Central memory CD8-positive, alpha-beta T cell (primary cell): ENCODE measurements around the gene C9orf40.

Experiments used
- ATAC-seq: fragments of 150-1000 bp; cut with Tn5 transposase; replicated peaks from 2 replicates; pipeline ENCODE4 v1.10.0; 2022; ENCODE audit warnings: mild to moderate bottlenecking, moderate FRiP score, moderate number of reproducible peaks; ENCODE audit not compliant: poor library complexity, severe bottlenecking; ENCODE audit errors: extremely low read depth
- DNase-seq, 2 donors: peaks; one replicate each; pipeline ENCODE4 v3.0.0; 2021; ENCODE audit warnings: low spot score in 2 of 2
- H3K27ac Mint-ChIP-seq: one replicate; pipeline ENCODE4 v1.8.0; 2022; ENCODE audit warnings: low read depth, mild to moderate bottlenecking, moderate library complexity, mixed read lengths
- H3K27me3 Mint-ChIP-seq: one replicate; pipeline ENCODE4 v1.8.0; 2022; ENCODE audit warnings: mixed read lengths
- H3K36me3 Mint-ChIP-seq: one replicate; pipeline ENCODE4 v1.8.0; 2022; ENCODE audit warnings: mild to moderate bottlenecking, moderate library complexity, mixed read lengths; ENCODE audit not compliant: insufficient read depth
- H3K4me1 Mint-ChIP-seq: one replicate; pipeline ENCODE4 v1.8.0; 2022; ENCODE audit warnings: mixed read lengths
- H3K4me3 Mint-ChIP-seq: one replicate; pipeline ENCODE4 v1.8.0; 2022; ENCODE audit warnings: mild to moderate bottlenecking, moderate library complexity, mixed read lengths
- H3K9me3 Mint-ChIP-seq: one replicate; pipeline ENCODE4 v1.8.0; 2022; ENCODE audit warnings: mixed read lengths

The C9orf40 gene

GRCh38 chr9:74960561-74960960 lies 7.8 kb upstream of the C9orf40 start:
- DNase-seq (no peak), ATAC-seq (no peak)
- H3K9me3 Mint-ChIP-seq, result peaks cover 6% of the 10 kb centered on the region
- H3K4me3 Mint-ChIP-seq, result no peak overlapping the region
- peaks cover 5% of the 10 kb centered on the region for H3K4me1 Mint-ChIP-seq
- no peaks in the 10 kb centered on the region for H3K36me3 Mint-ChIP-seq
- H3K27ac Mint-ChIP-seq, result no peak overlapping the region
- H3K27me3 Mint-ChIP-seq, result no peaks in the 10 kb centered on the region

GRCh38 chr9:74958587-74958986 lies 5.9 kb upstream of the C9orf40 start:
- Mint-ChIP-seq H3K4me1 (peaks cover 6% of the 10 kb centered on the region), H3K4me3 (no peak overlapping the region), H3K36me3 (no peaks in the 10 kb centered on the region), H3K27me3 (no peaks in the 10 kb centered on the region), H3K27ac (no peak overlapping the region), H3K9me3 (peaks cover 6% of the 10 kb centered on the region)
- DNase-seq, result no peak
- ATAC-seq, result no peak

GRCh38 chr9:74953235-74953751 lies 581 bp upstream of the C9orf40 start:
- no peak for ATAC-seq
- Mint-ChIP-seq H3K4me3 (peak overlapping the region; percentile 92), H3K4me1 (peaks cover 18% of the 10 kb centered on the region), H3K27ac (peak overlapping the region; percentile 93), H3K36me3 (peaks cover 11% of the 10 kb centered on the region), H3K27me3 (no peaks in the 10 kb centered on the region), H3K9me3 (no peaks in the 10 kb centered on the region)
- DNase-seq, result no peak

DNA sequence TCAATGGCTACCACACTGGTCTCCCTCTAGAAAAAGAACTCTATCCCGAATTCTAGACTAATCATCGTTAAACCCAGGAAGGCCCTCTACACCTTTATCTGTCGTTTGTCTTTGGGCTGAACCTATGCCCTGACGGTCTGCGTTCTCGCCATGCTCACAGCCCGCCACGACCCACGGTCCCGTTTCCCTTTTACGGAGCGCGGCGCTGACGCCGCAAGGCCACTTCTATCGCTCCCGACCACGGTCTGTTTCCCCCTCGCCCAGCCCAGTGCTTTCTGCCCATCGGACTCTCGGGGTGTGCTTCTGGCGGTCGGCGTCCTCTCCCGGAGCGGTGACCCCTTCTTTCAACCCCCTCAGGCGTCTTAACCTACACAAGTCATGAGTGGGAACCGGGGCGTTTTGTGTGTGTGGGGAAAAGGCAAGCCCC lies 974 bp downstream of the C9orf40 start:
- Mint-ChIP-seq H3K4me1 (peaks cover 21% of the 10 kb centered on the region), H3K9me3 (no peaks in the 10 kb centered on the region), H3K27ac (peak overlapping the region; percentile 93), H3K27me3 (no peaks in the 10 kb centered on the region), H3K4me3 (peak overlapping the region; percentile 92), H3K36me3 (peaks cover 11% of the 10 kb centered on the region)
- peak; percentile 44 for ATAC-seq
- DNase-seq, result peak; percentile 17 to 32

DNA sequence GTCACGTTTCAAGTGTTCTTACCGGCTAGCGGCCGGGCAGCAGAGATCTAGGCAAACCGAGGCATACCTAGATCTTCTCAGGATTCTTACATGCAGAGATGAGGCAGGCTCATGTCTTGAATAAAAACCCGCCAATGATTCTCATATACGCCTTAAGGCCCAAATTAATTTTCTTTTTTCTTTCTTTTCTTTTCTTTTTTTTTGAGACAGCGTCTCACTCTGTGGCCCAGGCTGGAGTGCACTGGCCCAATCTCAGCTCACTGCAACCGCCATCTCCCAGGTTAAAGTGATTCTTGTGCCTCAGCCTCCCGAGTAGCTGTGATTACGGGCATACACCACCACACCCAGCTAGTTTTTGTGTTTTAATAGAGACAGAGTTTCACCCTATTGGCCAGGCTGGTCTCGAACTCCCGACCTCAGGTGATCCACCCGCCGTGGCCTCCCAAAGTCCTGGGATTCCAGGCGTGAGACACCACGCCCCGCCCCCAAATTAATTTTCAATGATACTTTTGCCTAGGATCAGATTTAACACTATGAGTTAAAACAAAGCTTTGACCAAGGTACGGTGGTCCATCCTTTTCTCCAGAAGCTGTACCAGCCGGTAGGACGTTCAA lies 1.5 kb downstream of the C9orf40 start:
- Mint-ChIP-seq H3K27ac (peak overlapping the region; percentile 93), H3K36me3 (peaks cover 11% of the 10 kb centered on the region), H3K4me3 (peak overlapping the region; percentile 92), H3K9me3 (no peaks in the 10 kb centered on the region), H3K27me3 (no peaks in the 10 kb centered on the region), H3K4me1 (peaks cover 24% of the 10 kb centered on the region)
- ATAC-seq, result no peak
- DNase-seq, result no peak

DNA sequence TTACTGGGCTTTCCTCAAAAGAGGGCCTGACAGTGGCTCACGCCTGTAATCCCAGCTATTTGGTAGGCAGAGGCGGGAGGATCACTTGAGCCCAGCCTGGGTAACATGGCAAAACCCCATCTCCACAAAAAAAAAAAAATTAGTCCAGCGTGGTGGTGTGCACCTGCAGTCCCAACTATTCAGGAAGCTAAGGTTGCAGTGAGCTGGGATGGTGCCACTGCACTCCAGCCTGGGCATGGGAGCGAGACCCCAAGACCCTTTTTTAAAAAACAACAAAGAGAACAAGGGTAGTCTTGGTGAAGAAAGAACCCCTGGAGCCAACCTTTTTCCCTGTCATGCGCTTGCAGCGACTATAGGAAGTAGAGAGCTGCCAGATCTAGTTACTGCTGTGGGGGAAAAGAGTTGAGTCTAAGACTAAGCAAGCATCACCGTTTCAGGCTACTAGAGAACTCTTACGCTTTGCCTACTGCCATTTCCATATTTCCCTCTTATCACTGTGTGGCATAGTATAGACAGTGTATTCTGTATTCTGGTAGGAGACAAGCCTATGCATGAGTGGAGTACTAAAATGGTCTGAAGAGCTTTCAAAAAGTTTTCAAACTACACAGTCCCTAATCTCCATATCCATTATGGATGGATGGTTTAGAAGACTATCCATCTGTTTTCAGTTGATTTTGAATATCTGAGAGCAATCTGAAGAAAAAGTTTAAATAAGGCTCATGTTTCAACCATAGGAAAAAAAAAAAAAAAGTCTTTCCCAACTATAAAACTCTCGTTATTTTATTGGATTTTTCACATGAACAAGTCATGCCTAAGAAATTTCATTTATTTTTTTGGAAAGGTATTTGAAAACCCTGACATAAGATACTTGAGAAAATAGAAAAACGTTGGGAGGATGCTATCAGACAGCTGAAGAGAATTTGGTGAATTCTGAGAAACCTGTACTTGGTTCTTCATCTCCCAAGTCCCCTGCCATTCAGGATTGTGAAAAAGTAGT lies 2.6 kb downstream of the C9orf40 start:
- H3K27ac Mint-ChIP-seq, result no peak overlapping the region
- no peak overlapping the region for H3K4me3 Mint-ChIP-seq
- H3K4me1 Mint-ChIP-seq, result peaks cover 24% of the 10 kb centered on the region
- H3K36me3 Mint-ChIP-seq, result peaks cover 11% of the 10 kb centered on the region
- ATAC-seq (no peak), DNase-seq (no peak)
- no peaks in the 10 kb centered on the region for H3K9me3 Mint-ChIP-seq
- no peaks in the 10 kb centered on the region for H3K27me3 Mint-ChIP-seq

DNA sequence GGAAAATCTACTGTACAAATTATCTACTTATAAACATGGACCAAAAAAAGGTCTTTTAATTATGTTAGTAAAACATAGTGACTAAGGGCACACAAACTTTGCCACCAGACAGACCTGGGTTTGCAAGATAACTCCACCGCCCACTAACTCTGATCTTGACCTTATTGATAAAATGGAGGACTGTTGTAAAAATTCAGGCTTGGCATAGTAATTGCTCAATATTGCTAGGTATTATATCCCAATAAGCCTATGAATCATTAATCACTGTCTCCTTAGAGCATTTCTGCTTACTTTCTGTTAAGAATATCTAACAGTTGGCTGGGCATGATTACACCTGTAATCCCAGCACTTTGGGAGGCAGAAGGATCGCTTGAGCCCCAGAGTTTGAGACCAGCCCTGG lies 3.8 kb downstream of the C9orf40 start:
- Mint-ChIP-seq H3K9me3 (no peaks in the 10 kb centered on the region), H3K27me3 (no peaks in the 10 kb centered on the region), H3K4me3 (no peak overlapping the region), H3K27ac (no peak overlapping the region), H3K36me3 (peaks cover 11% of the 10 kb centered on the region), H3K4me1 (peaks cover 24% of the 10 kb centered on the region)
- no peak for ATAC-seq
- DNase-seq, result no peak

- Mint-ChIP-seq H3K4me1 (peaks cover 22% of the 10 kb centered on the region), H3K4me3 (no peak overlapping the region), H3K27ac (no peak overlapping the region), H3K27me3 (no peaks in the 10 kb centered on the region), H3K9me3 (peaks cover 7% of the 10 kb centered on the region), H3K36me3 (peaks cover 7% of the 10 kb centered on the region)
- DNase-seq (no peak), ATAC-seq (no peak)
Observed at GRCh38 chr9:74946686-74947085, 6.0 kb downstream of the C9orf40 start.

DNA sequence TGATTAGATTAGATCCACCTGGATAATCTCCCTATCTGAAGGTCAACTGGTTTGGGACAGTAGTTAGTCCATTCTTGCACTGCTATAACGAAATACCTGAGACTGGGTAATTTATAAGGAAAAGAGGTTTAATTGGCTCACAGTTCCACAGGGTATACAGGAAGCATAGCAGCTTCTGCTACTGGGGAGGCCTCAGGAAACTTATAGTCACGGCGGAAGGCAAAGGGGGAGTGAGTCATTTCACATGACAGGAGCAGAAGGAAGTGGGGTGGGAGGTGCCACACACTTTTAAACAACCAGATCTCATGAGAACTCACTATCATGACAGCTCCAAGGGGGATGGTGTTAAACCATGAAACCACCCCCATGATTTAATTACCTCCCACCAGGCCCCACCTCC lies 9.9 kb downstream of the C9orf40 start:
- Mint-ChIP-seq H3K36me3 (peaks cover 2% of the 10 kb centered on the region), H3K4me3 (no peak overlapping the region), H3K9me3 (peaks cover 7% of the 10 kb centered on the region), H3K27me3 (no peaks in the 10 kb centered on the region), H3K27ac (no peak overlapping the region), H3K4me1 (peaks cover 14% of the 10 kb centered on the region)
- no peak for DNase-seq
- ATAC-seq, result peak; percentile 36

GRCh38 chr9:74940600-74940999 lies 12.1 kb downstream of the C9orf40 start:
- Mint-ChIP-seq H3K4me3 (no peak overlapping the region), H3K27ac (no peak overlapping the region), H3K27me3 (no peaks in the 10 kb centered on the region), H3K9me3 (peaks cover 7% of the 10 kb centered on the region), H3K36me3 (peaks cover 2% of the 10 kb centered on the region), H3K4me1 (peaks cover 9% of the 10 kb centered on the region)
- ATAC-seq, result no peak
- DNase-seq, result no peak

DNA sequence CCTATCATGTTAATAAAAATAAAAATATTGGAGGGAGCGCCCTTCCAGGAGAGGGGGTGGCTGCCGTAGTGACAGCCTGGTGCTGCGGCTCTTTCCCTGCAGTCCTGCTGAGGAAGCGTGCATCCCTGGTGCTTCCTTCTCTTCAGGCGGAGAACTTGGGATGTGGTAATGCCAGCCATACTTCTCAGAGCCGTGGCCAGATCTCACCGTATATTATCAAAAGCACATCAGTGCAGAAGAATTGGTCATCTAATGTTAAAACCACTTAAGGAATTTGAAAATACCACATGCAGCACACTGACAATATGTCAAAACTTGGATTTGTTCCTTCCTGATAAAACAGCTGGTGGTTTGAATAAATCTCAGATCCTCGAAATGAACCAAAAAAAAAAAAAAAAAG lies 17.7 kb downstream of the C9orf40 start:
- DNase-seq, result no peak
- Mint-ChIP-seq H3K27me3 (peaks cover 3% of the 10 kb centered on the region), H3K27ac (no peak overlapping the region), H3K4me3 (no peak overlapping the region), H3K36me3 (peaks cover 3% of the 10 kb centered on the region), H3K4me1 (no peaks in the 10 kb centered on the region), H3K9me3 (no peaks in the 10 kb centered on the region)
- ATAC-seq, result no peak

- no peak overlapping the region for H3K4me3 Mint-ChIP-seq
- no peak for ATAC-seq
- H3K9me3 Mint-ChIP-seq, result no peaks in the 10 kb centered on the region
- H3K27ac Mint-ChIP-seq, result no peak overlapping the region
- no peaks in the 10 kb centered on the region for H3K27me3 Mint-ChIP-seq
- DNase-seq, result no peak
- H3K4me1 Mint-ChIP-seq, result no peaks in the 10 kb centered on the region
- no peaks in the 10 kb centered on the region for H3K36me3 Mint-ChIP-seq
Observed at GRCh38 chr9:74921737-74922136, 31.0 kb downstream of the C9orf40 start.
